GM23338 (cell line): ENCODE measurements around the gene C2CD4A. TPM values are rescaled to one million over a fixed set of nuclear protein-coding genes. Genes with fewer than 3 reads are reported as not detected.

Experiments used
- ATAC-seq: fragments of 200-7000 bp; cut with Tn5 transposase; 3 replicates; pipeline ENCODE4 v1.9.1; 2020
- DNase-seq: peaks from one replicate; pipeline ENCODE4 v3.0.0-alpha.2; 2015; ENCODE audit warnings: low spot score
- H2AFZ ChIP-seq: fragments of 200-600 bp; sonication (generic); 2 replicates; pipeline ENCODE4 v1.8.0; 2016; ENCODE audit warnings: antibody characterized with exemption, mild to moderate bottlenecking, moderate library complexity
- H3F3A ChIP-seq: fragments of 200-600 bp; sonication (generic); replicated peaks from 2 replicates; pipeline ENCODE4 v1.8.0; 2017; ENCODE audit warnings: antibody characterized with exemption, mixed run types, low read depth
- H3K27ac ChIP-seq: fragments of 200-600 bp; sonication (generic); 2 replicates; pipeline ENCODE4 v1.6.1; 2016; ENCODE audit warnings: low read depth
- H3K27me3 ChIP-seq: fragments of 200-600 bp; sonication (generic); 2 replicates; pipeline ENCODE4 v1.8.0; 2016; ENCODE audit warnings: mild to moderate bottlenecking, mixed run types, moderate library complexity; ENCODE audit not compliant: insufficient read depth
- H3K36me3 ChIP-seq: fragments of 200-600 bp; sonication (generic); 2 replicates; pipeline ENCODE4 v1.8.0; 2016; ENCODE audit warnings: mild to moderate bottlenecking; ENCODE audit not compliant: insufficient read depth
- H3K4me1 ChIP-seq: fragments of 200-600 bp; sonication (generic); 2 replicates; pipeline ENCODE4 v1.8.0; 2016; ENCODE audit warnings: mild to moderate bottlenecking, moderate library complexity; ENCODE audit not compliant: insufficient read depth
- H3K4me2 ChIP-seq: fragments of 200-600 bp; sonication (generic); 2 replicates; pipeline ENCODE4 v1.7.1; 2017; ENCODE audit warnings: mixed run types
- H3K4me3 ChIP-seq: fragments of 200-600 bp; sonication (generic); 2 replicates; pipeline ENCODE4 v1.6.1; 2016; ENCODE audit warnings: mixed run types
- H3K79me2 ChIP-seq: fragments of 200-600 bp; sonication (generic); replicated peaks from 2 replicates; pipeline ENCODE4 v1.8.0; 2017; ENCODE audit warnings: mild to moderate bottlenecking; ENCODE audit not compliant: insufficient read depth
- H3K9me2 ChIP-seq: fragments of 200-600 bp; sonication (generic); 2 replicates; pipeline ENCODE4 v1.8.0; 2017; ENCODE audit not compliant: insufficient read depth
- H4K20me1 ChIP-seq: fragments of 200-600 bp; sonication (generic); replicated peaks from 2 replicates; pipeline ENCODE4 v1.8.0; 2017; ENCODE audit warnings: mild to moderate bottlenecking; ENCODE audit not compliant: insufficient read depth
- H3K27ac Mint-ChIP-seq: 2 replicates; pipeline ENCODE4 v1.8.0; 2020; ENCODE audit warnings: inconsistent platforms, mild to moderate bottlenecking, moderate library complexity, mixed read lengths
- H3K27me3 Mint-ChIP-seq: 3 replicates; pipeline ENCODE4 v1.8.0; 2022; ENCODE audit warnings: low read depth, mild to moderate bottlenecking, moderate library complexity, mixed read lengths, inconsistent platforms; ENCODE audit not compliant: insufficient read depth, poor library complexity
- H3K36me3 Mint-ChIP-seq: 3 replicates; pipeline ENCODE4 v1.8.0; 2021; ENCODE audit warnings: low read depth, mild to moderate bottlenecking, inconsistent platforms, moderate library complexity, mixed read lengths
- H3K4me1 Mint-ChIP-seq: 3 replicates; pipeline ENCODE4 v1.8.0; 2020; ENCODE audit warnings: mild to moderate bottlenecking, inconsistent platforms, mixed read lengths
- H3K4me3 Mint-ChIP-seq: 3 replicates; pipeline ENCODE4 v1.8.0; 2021; ENCODE audit warnings: moderate library complexity, mild to moderate bottlenecking, inconsistent platforms, mixed read lengths
- H3K9me3 Mint-ChIP-seq: 3 replicates; pipeline ENCODE4 v1.8.0; 2020; ENCODE audit warnings: moderate library complexity, mild to moderate bottlenecking, inconsistent platforms, mixed read lengths
- CREB1 ChIP-seq: fragments of 250-450 bp; sonication (Bioruptor Pico); IDR thresholded peaks from 2 replicates; pipeline ENCODE4 v1.5.0; 2020; ENCODE audit warnings: low read depth, mild to moderate bottlenecking, moderate library complexity
- ETS1 ChIP-seq: IDR thresholded peaks from 2 replicates; pipeline ENCODE4 v1.6.1; 2016; ENCODE audit warnings: antibody characterized with exemption
- EZH2phosphoT487 ChIP-seq: fragments of 200-600 bp; sonication (generic); IDR thresholded peaks from one replicate; pipeline ENCODE4 v1.8.1; 2018; ENCODE audit warnings: antibody characterized with exemption; ENCODE audit not compliant: unreplicated experiment
- JUNB ChIP-seq: IDR thresholded peaks from one replicate; pipeline ENCODE4 v1.6.1; 2016; ENCODE audit warnings: antibody characterized with exemption; ENCODE audit not compliant: unreplicated experiment
- NANOG ChIP-seq: IDR thresholded peaks from 2 replicates; pipeline ENCODE4 v1.6.1; 2016; ENCODE audit warnings: antibody characterized with exemption, borderline replicate concordance
- POLR2AphosphoS5 ChIP-seq: IDR thresholded peaks from 2 replicates; pipeline ENCODE4 v1.6.1; 2016; ENCODE audit warnings: antibody characterized with exemption, low read depth
- REST ChIP-seq: IDR thresholded peaks from one replicate; pipeline ENCODE4 v1.6.1; 2018; ENCODE audit warnings: antibody characterized with exemption; ENCODE audit not compliant: unreplicated experiment
- STAT1 ChIP-seq: IDR thresholded peaks from one replicate; pipeline ENCODE4 v1.6.1; 2016; ENCODE audit warnings: antibody characterized with exemption; ENCODE audit not compliant: unreplicated experiment
- ZNF331 ChIP-seq: fragments of 250-450 bp; sonication (Bioruptor Pico); IDR thresholded peaks from 2 replicates; pipeline ENCODE4 v1.5.0; 2020; ENCODE audit warnings: low read depth, mild to moderate bottlenecking, moderate library complexity
- polyA plus RNA-seq: library from polyadenylated mRNA; unstranded; fragments of >200 nt; fragmentation: Nextera tagmentation; extraction: Ambion mirVana; gene quantifications from 2 replicates; pipeline ENCODE4 v1.2.1, GENCODE V29; 2016
- total RNA-seq: library from RNA; depleted of rRNA; stranded (reverse); fragments of >200 nt; shearing (Covaris generic); gene quantifications from 2 replicates; pipeline ENCODE4 v1.2.3, GENCODE V29; 2014

C2CD4A gene
- total and polyA plus RNA-seq, 2 experiments from 2014 or later: 0.07 TPM; not detected in 1

- Mint-ChIP-seq H3K9me3 (no peaks in the 10 kb centered on the region), H3K27me3 (peaks cover 24% of the 10 kb centered on the region), H3K36me3 (no peaks in the 10 kb centered on the region; the same call in 2 of the 3 replicates), H3K4me3 (no peak overlapping the region), H3K4me1 (peaks cover 6% of the 10 kb centered on the region; the same call in 1 of the 3 replicates), H3K27ac (no peak overlapping the region)
- peaks cover 12% of the 10 kb centered on the region for H3K4me1 ChIP-seq
- no peak for TF ChIP-seq REST
- no peak for ATAC-seq
- no peaks in the 10 kb centered on the region for H3F3A ChIP-seq
- H3K4me3 ChIP-seq: no peak overlapping the region
- H3K27ac ChIP-seq: no peak overlapping the region
- peaks cover 22% of the 10 kb centered on the region for H3K79me2 ChIP-seq
- no peaks in the 10 kb centered on the region for H3K36me3 ChIP-seq
- H3K9me2 ChIP-seq: no peaks in the 10 kb centered on the region
- H4K20me1 ChIP-seq: no peaks in the 10 kb centered on the region; the same call in 1 of the 2 replicates
- H2AFZ ChIP-seq: no peak overlapping the region
- no peak for DNase-seq
- H3K27me3 ChIP-seq: peaks cover 30% of the 10 kb centered on the region
- H3K4me2 ChIP-seq: no peak overlapping the region
Measured at GRCh38 chr15:62057341-62057980, 9.3 kb upstream of the C2CD4A start.

DNA sequence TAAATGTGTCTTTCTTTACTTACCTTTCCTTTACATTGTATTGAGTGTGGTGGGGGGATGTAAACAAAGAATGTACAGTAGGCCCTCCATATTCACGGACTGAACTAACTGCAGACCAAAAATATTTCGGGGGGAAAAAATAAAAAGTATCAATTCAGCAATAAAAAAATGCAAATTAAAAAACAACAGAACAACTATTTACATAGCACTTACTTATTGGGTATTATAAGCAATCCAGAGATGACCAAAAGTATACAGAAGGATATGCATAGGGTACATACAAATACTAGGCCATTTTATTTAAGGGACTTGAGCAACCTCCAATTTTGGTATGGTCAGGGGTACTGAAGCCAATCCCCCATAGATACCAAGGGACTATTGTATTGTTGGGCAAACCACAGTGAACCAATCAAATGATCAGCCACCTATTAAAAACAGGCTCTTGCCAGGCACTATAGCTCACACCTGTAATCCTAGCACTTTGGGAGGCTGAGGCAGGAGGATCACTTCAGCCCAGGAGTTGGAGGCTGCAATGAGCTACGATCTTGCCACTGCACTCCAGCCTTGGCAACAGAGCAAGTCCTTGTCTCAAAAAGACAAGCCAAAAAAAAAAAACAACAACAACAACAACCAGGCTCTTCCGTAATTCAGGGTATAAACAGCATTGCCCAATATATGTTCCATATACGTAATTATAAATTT lies 8.3 kb upstream of the C2CD4A start:
- no peak overlapping the region for H3K4me3 ChIP-seq
- H3K4me2 ChIP-seq: no peak overlapping the region
- peaks cover 22% of the 10 kb centered on the region for H3K79me2 ChIP-seq
- ATAC-seq (no peak), DNase-seq (no peak)
- Mint-ChIP-seq H3K36me3 (no peaks in the 10 kb centered on the region; the same call in 2 of the 3 replicates), H3K4me1 (peaks cover 6% of the 10 kb centered on the region; the same call in 1 of the 3 replicates), H3K9me3 (no peaks in the 10 kb centered on the region), H3K27me3 (peaks cover 24% of the 10 kb centered on the region), H3K27ac (no peak overlapping the region), H3K4me3 (0 out of 3 replicates have a peak overlapping the region, but pooled peaks have one; percentile 31)
- H3K27ac ChIP-seq: no peak overlapping the region
- peaks cover 39% of the 10 kb centered on the region for H3K27me3 ChIP-seq
- H4K20me1 ChIP-seq: no peaks in the 10 kb centered on the region; the same call in 1 of the 2 replicates
- no peaks in the 10 kb centered on the region for H3K9me2 ChIP-seq
- TF ChIP-seq ETS1 (no peak), STAT1 (no peak), REST (no peak), ZNF331 (no peak), JUNB (no peak), CREB1 (CRISPR knock-in tag) (no peak), NANOG (no peak), EZH2phosphoT487 (no peak), POLR2AphosphoS5 (no peak)
- no peaks in the 10 kb centered on the region for H3K36me3 ChIP-seq
- peaks cover 12% of the 10 kb centered on the region for H3K4me1 ChIP-seq
- H3F3A ChIP-seq: no peaks in the 10 kb centered on the region
- H2AFZ ChIP-seq: no peak overlapping the region
